ENCODE results near the gene RBM33.

GRCh38 chr7:155780884-155781283 lies 136.4 kb downstream of the RBM33 start:
- TF ChIP-seq CTCF (IDR thresholded peaks at IDR 0.05) (no peak), EP300 (IDR thresholded peaks at IDR 0.05; ENCODE audit: low read depth) (no peak)
